CD14-positive monocyte (primary cell): Measurements from ENCODE around the gene PER3. TPM values are rescaled to one million over a fixed set of nuclear protein-coding genes. Genes with fewer than 3 reads are reported as not detected.

Experiments
- DNase-seq, 3 donors: peaks; one replicate each; pipeline ENCODE4 v3.0.0-alpha.2; 2011 to 2022
- H2AFZ ChIP-seq: 2 replicates; pipeline ENCODE4 v1.6.0; 2012; ENCODE audit warnings: mild to moderate bottlenecking, low read depth, low read length, inconsistent platforms; ENCODE audit not compliant: insufficient read depth, poor library complexity, severe bottlenecking
- H3K27ac ChIP-seq, 2 donors: 1 replicate in 1 of 2; 2 replicates in 1 of 2; pipeline ENCODE4 v1.5.1; 2012 to 2013; ENCODE audit warnings: low read length in 2 of 2, control low read depth in 1 of 2, inconsistent platforms in 1 of 2, low read depth in 1 of 2, mild to moderate bottlenecking in 1 of 2
- H3K27me3 ChIP-seq, 2 donors: one replicate each; pipeline versions ENCODE4 v1.6.0 to v1.6.1; 2011 to 2013; ENCODE audit warnings: low read length in 2 of 2; ENCODE audit not compliant: control insufficient read depth in 2 of 2, insufficient read depth in 2 of 2
- H3K36me3 ChIP-seq, 2 donors: replicated peaks in 1 of 2; 1 replicate in 1 of 2; 2 replicates in 1 of 2; pipeline versions ENCODE4 v1.5.1 to v1.6.1; 2012 to 2013; ENCODE audit warnings: low read length in 2 of 2, control low read depth in 1 of 2, inconsistent platforms in 1 of 2, mild to moderate bottlenecking in 1 of 2; ENCODE audit not compliant: insufficient read depth in 2 of 2, control insufficient read depth in 1 of 2
- H3K4me1 ChIP-seq, 2 donors: 1 replicate in 1 of 2; 2 replicates in 1 of 2; pipeline versions ENCODE4 v1.5.1 to v1.6.1; 2012 to 2013; ENCODE audit warnings: low read length in 2 of 2, control low read depth in 1 of 2, inconsistent platforms in 1 of 2, mild to moderate bottlenecking in 1 of 2, moderate library complexity in 1 of 2; ENCODE audit not compliant: insufficient read depth in 2 of 2, control insufficient read depth in 1 of 2
- H3K4me2 ChIP-seq: replicated peaks from 2 replicates; pipeline ENCODE3; 2012; ENCODE audit warnings: low read length, moderate library complexity, mild to moderate bottlenecking; ENCODE audit not compliant: poor library complexity, severe bottlenecking; ENCODE audit errors: extremely low read depth
- H3K4me3 ChIP-seq, 3 experiments: fragments of 200-600 bp in 1 of 3; sonication (generic) in 1 of 3; replicated peaks in 1 of 3; 1 replicate in 2 of 3; 2 replicates in 1 of 3; pipeline ENCODE4 v1.5.1; 2011 to 2013; ENCODE audit warnings: low read length in 3 of 3, mild to moderate bottlenecking in 3 of 3, control low read depth in 2 of 3, low read depth in 2 of 3, inconsistent platforms in 1 of 3, moderate library complexity in 1 of 3
- H3K79me2 ChIP-seq: 2 replicates; pipeline ENCODE4 v1.6.0; 2012; ENCODE audit warnings: mild to moderate bottlenecking, control low read depth, inconsistent platforms, low read length, moderate library complexity; ENCODE audit not compliant: insufficient read depth
- H3K9ac ChIP-seq: 2 replicates; pipeline ENCODE4 v1.6.0; 2017; ENCODE audit warnings: low read length, mild to moderate bottlenecking; ENCODE audit not compliant: insufficient read depth, poor library complexity, severe bottlenecking
- H3K9me3 ChIP-seq, 2 donors: replicated peaks in 1 of 2; 1 replicate in 1 of 2; 2 replicates in 1 of 2; pipeline versions ENCODE4 v1.5.1 to v1.6.1; 2012 to 2013; ENCODE audit warnings: low read length in 2 of 2, control low read depth in 1 of 2; ENCODE audit not compliant: control insufficient read depth in 1 of 2, insufficient read depth in 1 of 2
- H4K20me1 ChIP-seq: 2 replicates; pipeline ENCODE4 v1.6.0; 2012; ENCODE audit warnings: mild to moderate bottlenecking, low read length, control low read depth, moderate library complexity; ENCODE audit not compliant: insufficient read depth
- H3K27ac Mint-ChIP-seq, 7 donors: one replicate each; pipeline ENCODE4 v1.8.0; 2020; ENCODE audit warnings: mild to moderate bottlenecking in 7 of 7, mixed read lengths in 7 of 7, moderate library complexity in 6 of 7, inconsistent platforms in 2 of 7
- H3K27me3 Mint-ChIP-seq, 3 donors: one replicate each; pipeline ENCODE4 v1.8.0; 2021 to 2022; ENCODE audit warnings: low read depth in 3 of 3, mild to moderate bottlenecking in 3 of 3, mixed read lengths in 3 of 3, moderate library complexity in 3 of 3, inconsistent platforms in 1 of 3
- H3K36me3 Mint-ChIP-seq, 2 donors: one replicate each; pipeline ENCODE4 v1.8.0; 2020; ENCODE audit warnings: mixed read lengths in 2 of 2, inconsistent platforms in 1 of 2, mild to moderate bottlenecking in 1 of 2
- H3K4me1 Mint-ChIP-seq: one replicate; pipeline ENCODE4 v1.8.0; 2020; ENCODE audit warnings: mild to moderate bottlenecking, mixed read lengths
- H3K4me3 Mint-ChIP-seq, 2 donors: one replicate each; pipeline ENCODE4 v1.8.0; 2020; ENCODE audit warnings: mild to moderate bottlenecking in 2 of 2, mixed read lengths in 2 of 2, moderate library complexity in 1 of 2
- H3K9me3 Mint-ChIP-seq, 7 donors: one replicate each; pipeline ENCODE4 v1.8.0; 2020 to 2022; ENCODE audit warnings: mixed read lengths in 7 of 7, mild to moderate bottlenecking in 6 of 7, moderate library complexity in 6 of 7, inconsistent platforms in 2 of 7
- CTCF ChIP-seq: fragments of 200-600 bp; IDR thresholded peaks from one replicate; pipeline ENCODE4 v1.8.0; 2022; ENCODE audit warnings: antibody characterized with exemption, mild to moderate bottlenecking
- WGBS: methylation state at CpG from one replicate; pipeline ENCODE4 v1.1.5; 2013; ENCODE audit warnings: missing lambda C conversion rate; ENCODE audit not compliant: insufficient coverage; 5-methylcytosine and 5-hydroxymethylcytosine counted together
- intact Hi-C, 2 donors: fragments of 100-400 bp; cut with micrococcal nuclease; formaldehyde crosslinking; loops; one replicate each; pipeline versions ENCODE4 v1.15.0 to v1.15.1; 2023
- polyA plus RNA-seq, 3 donors: library from polyadenylated mRNA; depleted of rRNA in 1 of 3; unstranded in 2 of 3; stranded (reverse) in 1 of 3; fragments of 300-500 nt in 2 of 3; fragments of >200 nt in 1 of 3; fragmentation: Illumina TruSeq in 2 of 3; gene quantifications; 1 replicate in 2 of 3; 2 replicates in 1 of 3; pipeline ENCODE4 v1.2.3, GENCODE V29; 2012 to 2021

Gene PER3
- polyA plus RNA-seq, 3 donors, result 0.46 to 2.3 (median 2.0) TPM

- Histone ChIP-seq H3K4me1 (no peaks in the 10 kb centered on the region), H4K20me1 (no peaks in the 10 kb centered on the region), H3K27me3 (no peaks in the 10 kb centered on the region), H3K4me3 (no peak overlapping the region), H3K79me2 (no peaks in the 10 kb centered on the region), H2AFZ (no peak overlapping the region), H3K9ac (no peak overlapping the region), H3K4me2 (no peak overlapping the region), H3K36me3 (no peaks in the 10 kb centered on the region), H3K9me3 (peaks cover 8 to 12% of the 10 kb centered on the region in 2 donors), H3K27ac (no peak overlapping the region)
- H3K27me3 Mint-ChIP-seq, result peaks cover 0 to 1% (median 0%) of the 10 kb centered on the region in 3 donors
- H3K36me3 Mint-ChIP-seq, result peaks cover 5 to 26% of the 10 kb centered on the region in 2 donors
- no peak for DNase-seq
- TF ChIP-seq CTCF, result no peak
- intact Hi-C loops, result no loop called here
- no peak overlapping the region for H3K4me3 Mint-ChIP-seq
- H3K9me3 Mint-ChIP-seq, result peaks cover 13 to 23% (median 15%) of the 10 kb centered on the region in 7 donors
- no peak overlapping the region for H3K27ac Mint-ChIP-seq
- H3K4me1 Mint-ChIP-seq, result peaks cover 6% of the 10 kb centered on the region
- WGBS, result no CpG with 5 or more reads among the region's 3 CpGs
Measured at GRCh38 chr1:7813677-7814373, 29.7 kb downstream of the PER3 start.

GRCh38 chr1:7821282-7821681, 37.2 kb downstream of the PER3 start:
- Mint-ChIP-seq H3K27ac (no peak overlapping the region), H3K4me1 (peaks cover 2% of the 10 kb centered on the region), H3K9me3 (peaks cover 0 to 3% (median 0%) of the 10 kb centered on the region in 7 donors), H3K4me3 (no peak overlapping the region), H3K27me3 (peaks cover 0 to 4% (median 1%) of the 10 kb centered on the region in 3 donors), H3K36me3 (peaks cover 3 to 6% of the 10 kb centered on the region in 2 donors)
- WGBS, result no CpG with 5 or more reads among the region's 3 CpGs
- DNase-seq, result no peak
- Histone ChIP-seq H3K4me2 (no peak overlapping the region), H3K9me3 (no peaks in the 10 kb centered on the region), H2AFZ (no peak overlapping the region), H3K9ac (no peak overlapping the region), H3K4me1 (no peaks in the 10 kb centered on the region), H3K27me3 (no peaks in the 10 kb centered on the region), H4K20me1 (no peaks in the 10 kb centered on the region), H3K36me3 (no peaks in the 10 kb centered on the region), H3K79me2 (no peaks in the 10 kb centered on the region), H3K4me3 (no peak overlapping the region), H3K27ac (no peak overlapping the region)
- intact Hi-C loops, result no loop called here
- TF ChIP-seq CTCF, result no peak
